Kidney capillary endothelial cell (primary cell): ENCODE data around the gene CADM2.
"Not testable (repeated sequence)": the region's sequence is repeated elsewhere in the genome, so short reads cannot be mapped to it uniquely, and the experiment has no call there.

Experiments
- DNase-seq: peaks from one replicate; pipeline ENCODE4 v3.0.0-alpha.2; 2018; ENCODE audit warnings: low spot score

The CADM2 gene

GRCh38 chr3:85960793-85961192 is 1002.0 kb downstream of the CADM2 start:
- DNase-seq, result no peak

DNA sequence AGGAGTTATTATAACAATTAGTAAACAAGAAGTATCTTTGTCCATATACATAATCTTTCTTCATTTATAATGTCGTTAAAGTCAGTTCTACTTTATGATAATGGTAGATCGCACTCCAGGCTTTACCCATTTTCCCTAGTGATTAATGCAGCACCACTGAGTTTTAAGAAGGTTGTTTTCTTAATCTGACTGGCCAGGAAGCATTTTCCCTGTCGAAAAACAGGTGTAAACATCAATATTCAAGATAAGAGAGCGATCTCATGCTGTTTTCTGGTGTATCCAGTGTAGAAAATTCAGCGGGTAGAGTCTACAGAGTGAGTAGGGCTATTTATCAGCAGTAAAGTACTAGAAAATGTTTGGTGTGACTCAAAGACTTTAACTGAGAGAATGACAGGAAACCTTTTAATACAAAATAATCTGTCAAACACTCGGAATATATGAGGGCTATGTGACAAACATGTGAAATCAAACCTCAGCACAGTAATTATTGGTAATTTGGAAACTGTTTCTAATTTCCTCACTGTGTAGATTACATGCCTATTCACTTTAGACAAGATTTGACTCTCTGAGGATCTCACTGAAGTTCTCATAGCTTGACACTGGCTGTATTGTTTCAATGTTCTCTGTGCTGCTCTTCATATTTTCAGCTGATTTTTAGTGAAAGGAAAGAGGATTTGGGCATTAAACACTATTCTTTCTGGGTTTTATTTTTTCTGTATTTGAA is 1019.0 kb downstream of the CADM2 start:
- no peak for DNase-seq

DNA sequence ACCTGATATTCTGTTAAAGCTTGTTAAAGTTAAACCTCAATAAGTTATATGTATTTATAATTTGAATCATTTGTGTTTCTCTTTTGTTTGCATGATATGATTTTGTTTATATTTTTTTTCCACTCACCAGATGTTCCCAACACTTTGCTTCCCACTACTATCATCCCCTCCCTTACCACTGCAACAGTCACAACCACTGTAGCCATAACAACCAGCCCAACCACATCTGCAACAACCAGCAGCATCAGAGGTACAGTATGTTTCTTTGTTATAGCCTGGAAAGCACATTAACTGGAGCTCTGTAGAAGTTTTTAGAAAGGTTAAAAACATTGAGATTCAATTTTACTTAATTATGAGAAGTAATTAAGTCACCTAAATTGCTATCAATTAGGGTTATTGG is 1020.2 kb downstream of the CADM2 start:
- no peak for DNase-seq

DNA sequence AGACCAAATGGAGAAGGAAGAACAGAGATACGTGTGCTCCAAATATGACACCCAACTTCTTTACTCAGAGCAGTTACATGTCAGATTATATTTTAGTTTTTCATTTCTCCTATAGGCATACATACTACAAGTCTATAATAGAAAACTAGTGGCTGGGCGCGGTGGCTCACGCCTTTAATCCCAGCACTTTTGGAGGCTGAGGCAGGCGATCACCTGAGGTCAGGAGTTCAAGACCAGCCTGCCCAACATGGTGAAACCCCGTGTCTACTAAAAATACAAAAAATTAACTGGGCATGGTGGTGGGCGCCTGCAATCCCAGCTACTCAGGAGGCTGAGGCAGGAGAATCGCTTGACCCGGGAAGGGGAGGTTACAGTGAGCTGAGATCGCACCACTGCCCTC is 1030.8 kb downstream of the CADM2 start:
- not testable (repeated sequence) for DNase-seq

DNA sequence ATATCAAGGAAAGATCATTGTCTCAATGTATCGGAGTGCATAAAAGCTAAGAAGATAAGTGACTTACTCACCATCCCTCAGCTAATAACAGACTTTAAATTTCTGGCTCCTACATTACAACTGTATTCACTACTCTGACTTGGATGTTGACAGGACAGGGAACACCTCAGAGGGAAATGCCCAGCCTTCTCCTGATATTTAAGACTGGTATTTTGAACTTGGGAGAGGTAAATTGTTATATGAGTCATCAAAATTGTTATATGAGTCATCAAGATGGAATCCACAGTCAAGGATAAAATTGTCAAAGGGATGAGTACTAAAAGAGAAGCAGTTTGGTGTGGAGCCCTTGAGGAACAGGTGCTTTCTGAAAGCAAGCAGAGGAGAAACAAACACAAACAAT is 1070.8 kb downstream of the CADM2 start:
- DNase-seq, result no peak

DNA sequence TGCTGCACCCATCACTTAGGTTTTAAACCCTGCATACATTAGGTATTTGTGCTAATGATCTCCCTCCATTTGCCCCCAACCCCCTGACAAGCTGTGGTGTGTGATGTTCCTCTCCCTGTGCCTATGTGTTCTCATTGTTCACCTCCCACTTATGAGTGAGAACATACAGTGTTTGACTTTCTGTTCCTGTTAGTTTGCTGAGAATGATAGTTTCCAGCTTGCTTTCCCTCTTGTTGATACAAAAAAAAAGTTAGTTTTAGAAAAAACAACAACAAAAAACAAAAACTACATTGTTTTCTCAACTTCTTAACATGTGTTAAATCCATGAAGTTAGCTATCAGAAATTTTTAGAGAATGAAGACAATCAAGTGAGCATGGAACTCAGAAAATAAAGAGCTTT is 1079.1 kb downstream of the CADM2 start:
- DNase-seq, result no peak

DNA sequence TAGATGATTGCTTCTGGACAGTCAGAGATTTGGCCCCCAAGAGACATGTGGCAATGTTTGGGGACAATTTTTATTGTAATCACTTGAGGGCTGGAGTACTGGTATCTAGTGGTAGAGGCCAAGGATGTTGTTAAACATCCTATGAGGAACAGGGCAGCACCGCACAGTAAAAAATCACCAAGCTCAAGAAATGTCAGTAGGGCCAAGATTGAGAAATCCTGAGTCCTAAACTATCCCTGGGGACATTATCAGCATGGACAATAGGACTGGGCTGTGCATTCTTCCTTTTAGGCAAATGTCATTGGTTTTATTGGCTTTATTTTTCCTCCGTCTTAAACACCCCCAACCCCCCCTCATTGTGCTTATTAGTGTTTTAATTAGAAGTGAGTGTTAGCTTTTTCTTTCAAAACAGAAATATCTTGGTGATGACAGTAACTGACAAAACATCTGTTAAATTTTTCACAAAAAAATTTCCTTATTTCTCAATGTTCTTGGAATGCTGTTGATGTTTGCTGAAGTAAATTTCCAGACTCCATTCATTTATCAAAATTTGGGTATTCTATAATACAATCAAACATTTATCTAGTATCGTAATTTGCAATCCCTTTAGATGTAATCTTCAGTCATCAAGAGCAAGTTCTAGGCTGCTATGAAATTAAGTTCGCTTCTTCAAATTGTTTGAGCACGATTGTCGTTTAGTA is 1087.8 kb downstream of the CADM2 start:
- DNase-seq, result no peak

DNA sequence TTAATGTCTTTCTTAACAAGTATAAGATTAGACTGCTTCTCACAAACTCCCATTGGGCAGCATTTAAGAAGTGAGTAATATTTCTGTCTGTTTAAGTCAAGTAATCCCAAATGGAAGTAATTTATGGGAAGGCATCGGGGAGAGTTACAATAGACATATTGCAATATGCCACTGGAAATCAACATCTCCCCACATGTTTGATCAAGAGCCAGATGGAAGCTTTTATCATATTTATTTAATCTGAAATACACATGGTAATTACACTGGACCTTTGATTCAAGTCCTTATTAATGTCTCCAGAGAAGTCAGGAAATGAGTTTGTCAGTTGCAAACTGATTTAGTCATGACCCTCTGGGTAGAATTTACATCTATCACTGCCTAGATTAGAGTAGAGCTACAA is 1088.4 kb downstream of the CADM2 start:
- DNase-seq, result no peak

DNA sequence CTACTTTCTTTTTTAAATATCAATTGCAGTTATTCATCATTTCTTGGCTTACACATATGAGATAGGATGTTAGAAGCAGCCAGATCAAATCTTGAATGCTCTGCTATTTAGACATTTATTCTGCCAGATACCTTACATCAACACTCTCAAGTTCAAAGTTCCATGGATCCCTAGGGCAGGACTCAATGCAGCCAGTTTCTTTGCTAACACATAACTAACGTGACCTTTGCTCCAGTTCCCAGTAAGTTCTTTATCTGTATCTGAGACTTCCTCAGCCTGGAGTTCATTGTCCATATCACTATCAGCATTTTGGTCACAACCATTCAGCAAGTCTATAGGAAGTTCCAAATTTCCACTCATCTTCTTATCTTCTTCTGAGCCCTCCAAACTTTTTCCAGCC is 1092.3 kb downstream of the CADM2 start:
- DNase-seq, result no peak

GRCh38 chr3:86056032-86056431 is 1097.2 kb downstream of the CADM2 start:
- DNase-seq, result no peak

- DNase-seq, result no peak
These were observed 1098.2 kb downstream of the CADM2 start for GRCh38 chr3:86056962-86057361.

GRCh38 chr3:86073799-86074198 is 1115.0 kb downstream of the CADM2 start:
- DNase-seq, result no peak

DNA sequence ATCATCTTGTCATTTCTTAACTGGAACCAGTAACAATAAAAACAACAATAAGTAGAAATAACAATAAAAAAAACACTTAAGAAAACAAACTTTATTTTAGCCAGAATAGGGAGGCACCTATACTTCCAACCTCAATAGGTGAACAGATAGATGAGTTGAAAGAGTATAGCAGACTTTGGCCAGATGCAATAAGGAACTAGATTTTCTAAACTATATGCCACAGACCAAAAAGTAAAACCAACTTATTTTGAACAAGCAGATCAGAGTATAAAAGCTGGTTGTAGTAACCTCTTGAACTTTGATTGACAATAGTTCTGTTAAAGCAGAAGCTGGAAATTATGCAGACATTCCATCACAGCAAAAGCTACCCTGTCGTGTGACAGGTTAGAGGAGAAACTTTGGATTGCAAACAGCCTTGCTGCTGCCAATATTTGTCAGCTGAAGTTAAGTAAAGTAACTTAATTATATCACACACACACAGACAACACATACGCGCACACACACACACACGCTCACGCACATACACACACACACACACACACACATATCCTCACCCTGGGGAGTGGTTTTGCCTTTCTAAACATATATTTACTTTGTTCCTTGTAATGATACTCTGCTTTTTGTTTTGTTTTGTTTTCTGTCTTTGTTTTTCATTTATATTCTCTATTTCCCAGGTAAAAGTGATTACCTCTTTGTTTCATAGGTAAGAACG is 1128.5 kb downstream of the CADM2 start:
- DNase-seq, result no peak

DNA sequence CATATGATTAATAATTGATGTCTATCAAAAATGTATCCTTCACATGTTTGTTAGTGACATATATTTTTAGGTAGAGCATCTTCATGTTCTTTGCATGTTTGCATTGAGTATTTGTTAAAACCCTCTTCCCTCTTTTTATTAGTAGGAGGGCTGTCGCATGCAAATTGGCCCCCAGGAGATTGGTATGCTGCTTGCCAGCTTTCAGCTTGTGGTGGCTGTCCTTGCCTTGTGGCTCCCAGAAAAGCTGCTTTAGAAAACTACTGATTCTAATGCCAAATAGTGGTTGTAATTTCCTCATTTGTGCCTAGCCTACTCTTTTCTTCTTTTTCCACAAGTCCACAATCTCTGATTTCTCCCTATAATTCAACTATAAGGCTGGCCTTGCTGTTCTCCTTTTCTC is 1145.4 kb downstream of the CADM2 start:
- no peak for DNase-seq

DNA sequence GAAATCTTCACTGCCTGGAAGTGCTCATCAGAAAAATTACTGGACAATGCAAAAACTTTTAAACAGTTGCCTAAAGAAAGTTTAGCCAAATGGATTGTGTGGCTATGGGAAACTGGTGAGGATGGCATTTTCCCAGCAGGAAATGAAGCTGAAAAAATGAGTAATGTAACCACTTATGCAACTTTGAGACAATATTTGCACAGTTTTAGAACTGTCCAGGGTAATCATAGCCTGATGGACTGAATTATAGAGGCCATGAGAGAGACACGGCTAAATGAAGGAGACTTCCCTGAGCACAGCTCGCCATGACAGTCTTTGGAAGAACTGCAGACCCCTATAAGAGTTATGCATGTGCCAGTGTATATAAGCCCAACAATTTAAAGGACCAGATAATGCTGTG is 1150.6 kb downstream of the CADM2 start:
- no peak for DNase-seq
